Left lung (tissue), 10 donors: Measurements from ENCODE around the gene ZNF496. TPM values are rescaled to one million over a fixed set of nuclear protein-coding genes. Genes with fewer than 3 reads are reported as not detected.

Experiments used
- ATAC-seq: fragments of 200-7000 bp; cut with Tn5 transposase; one replicate; pipeline ENCODE4 v1.9.1; 2020; ENCODE audit warnings: moderate library complexity
- DNase-seq, 4 donors: peaks; one replicate each; pipeline ENCODE4 v3.0.0-alpha.2; 2013 to 2020
- H3K27ac ChIP-seq, 2 donors: fragments of 200-600 bp; sonication (generic) in 1 of 2; one replicate each; pipeline versions ENCODE4 v1.5.0 to v1.8.0; 2020 to 2021
- H3K27me3 ChIP-seq, 2 donors: fragments of 200-600 bp; sonication (generic) in 1 of 2; one replicate each; pipeline versions ENCODE4 v1.5.0 to v1.8.0; 2020 to 2021
- H3K36me3 ChIP-seq, 2 donors: fragments of 200-600 bp; sonication (generic) in 1 of 2; one replicate each; pipeline versions ENCODE4 v1.5.0 to v1.8.0; 2020 to 2021
- H3K4me1 ChIP-seq, 2 donors: fragments of 200-600 bp; one replicate each; pipeline ENCODE4 v1.8.0; 2021
- H3K4me3 ChIP-seq, 2 donors: fragments of 200-600 bp; sonication (generic) in 1 of 2; one replicate each; pipeline versions ENCODE4 v1.5.0 to v1.8.0; 2020 to 2021; ENCODE audit warnings: mild to moderate bottlenecking in 1 of 2
- H3K9me3 ChIP-seq, 2 donors: fragments of 200-600 bp; sonication (generic) in 1 of 2; one replicate each; pipeline versions ENCODE4 v1.5.0 to v1.8.0; 2020 to 2021
- CTCF ChIP-seq, 2 donors: fragments of 200-600 bp; sonication (generic) in 1 of 2; IDR thresholded peaks; one replicate each; pipeline versions ENCODE4 v1.5.0 to v1.8.0; 2021; ENCODE audit warnings: antibody characterized with exemption in 2 of 2
- intact Hi-C, 2 donors: fragments of 100-400 bp; cut with DNase I; formaldehyde crosslinking; loops; one replicate each; pipeline versions ENCODE4 v1.11.2 to v1.14.2; 2022
- polyA plus RNA-seq, 6 donors: library from polyadenylated mRNA; unstranded; fragments of 120-200 nt; gene quantifications; one replicate each; pipeline ENCODE4 v1.2.1, GENCODE V29; 2013; ENCODE audit not compliant: insufficient read length in 6 of 6
- total RNA-seq, 2 donors: library from RNA; stranded (reverse); fragmentation: NEBNext Ultra II Directional; extraction: Animal tissue kit (Norgen Biotek cat#: 25700); gene quantifications; one replicate each; pipeline ENCODE4 v1.2.1, GENCODE V29; 2021
- donor health status: DM: no; HTN: yes; CAD: no.
- donor health status: DM: no; HTN: no; CAD: no.

The ZNF496 gene
- total and polyA plus RNA-seq, 8 donors: 18.2 to 44.8 (median 36.7) TPM

- H3K4me1 ChIP-seq: no peaks in the 10 kb centered on the region
- H3K4me3 ChIP-seq: no peak overlapping the region
- peaks cover 0 to 64% of the 10 kb centered on the region in 2 donors for H3K36me3 ChIP-seq
- no peaks in the 10 kb centered on the region for H3K9me3 ChIP-seq
- ATAC-seq (no peak), DNase-seq (no peak)
- intact Hi-C loops: no loop called here
- no peak overlapping the region for H3K27ac ChIP-seq
- H3K27me3 ChIP-seq: no peaks in the 10 kb centered on the region
- TF ChIP-seq CTCF (IDR thresholded peaks at IDR 0.05): no peak
Measured at GRCh38 chr1:247300491-247301175, 31.0 kb downstream of the ZNF496 start.

- ATAC-seq: no peak
- Histone ChIP-seq H3K36me3 (peaks cover 0 to 56% of the 10 kb centered on the region in 2 donors), H3K27me3 (no peaks in the 10 kb centered on the region)
Measured at GRCh38 chr1:247299723-247300381, 31.8 kb downstream of the ZNF496 start.

GRCh38 chr1:247298701-247299100 is 33.0 kb downstream of the ZNF496 start:
- Histone ChIP-seq H3K36me3 (peaks cover 0 to 47% of the 10 kb centered on the region in 2 donors), H3K4me3 (no peak overlapping the region), H3K27me3 (no peaks in the 10 kb centered on the region), H3K4me1 (no peaks in the 10 kb centered on the region), H3K9me3 (no peaks in the 10 kb centered on the region), H3K27ac (no peak overlapping the region)
- DNase-seq (no peak), ATAC-seq (no peak)
- intact Hi-C loops: no loop called here
- no peak for TF ChIP-seq CTCF (IDR thresholded peaks at IDR 0.05)

More at GRCh38 chr1:247299723-247300381, 31.8 kb downstream of the ZNF496 start:
- no peak for DNase-seq
- Histone ChIP-seq H3K27ac (no peak overlapping the region), H3K4me3 (no peak overlapping the region), H3K9me3 (no peaks in the 10 kb centered on the region), H3K4me1 (no peaks in the 10 kb centered on the region)
- intact Hi-C loops: no loop called here
- TF ChIP-seq CTCF (IDR thresholded peaks at IDR 0.05): no peak

GRCh38 chr1:247298124-247298481 is 33.6 kb downstream of the ZNF496 start:
- Histone ChIP-seq H3K27me3 (no peaks in the 10 kb centered on the region), H3K27ac (no peak overlapping the region), H3K4me3 (no peak overlapping the region), H3K4me1 (no peaks in the 10 kb centered on the region), H3K9me3 (no peaks in the 10 kb centered on the region), H3K36me3 (peaks cover 0 to 41% of the 10 kb centered on the region in 2 donors)
- no peak for DNase-seq
- intact Hi-C loops: no loop called here
- ATAC-seq: no peak
- TF ChIP-seq CTCF (IDR thresholded peaks at IDR 0.05): no peak

GRCh38 chr1:247297263-247298123 is 34.2 kb downstream of the ZNF496 start:
- Histone ChIP-seq H3K27me3 (no peaks in the 10 kb centered on the region), H3K36me3 (peaks cover 0 to 37% of the 10 kb centered on the region in 2 donors), H3K4me1 (no peaks in the 10 kb centered on the region), H3K4me3 (no peak overlapping the region), H3K9me3 (no peaks in the 10 kb centered on the region), H3K27ac (no peak overlapping the region)
- TF ChIP-seq CTCF (IDR thresholded peaks at IDR 0.05): no peak
- DNase-seq: no peak
- intact Hi-C loops: no loop called here
- ATAC-seq: no peak
